Measurements from ENCODE around the gene CLCNKB. TPM values are rescaled to one million over a fixed set of nuclear protein-coding genes. Genes with fewer than 3 reads are reported as not detected.
"Not testable (repeated sequence)": the region's sequence is repeated elsewhere in the genome, so short reads cannot be mapped to it uniquely, and the experiment has no call there.

Gene CLCNKB
- total RNA-seq, 1 donor from 2014 or later: not detected

DNA sequence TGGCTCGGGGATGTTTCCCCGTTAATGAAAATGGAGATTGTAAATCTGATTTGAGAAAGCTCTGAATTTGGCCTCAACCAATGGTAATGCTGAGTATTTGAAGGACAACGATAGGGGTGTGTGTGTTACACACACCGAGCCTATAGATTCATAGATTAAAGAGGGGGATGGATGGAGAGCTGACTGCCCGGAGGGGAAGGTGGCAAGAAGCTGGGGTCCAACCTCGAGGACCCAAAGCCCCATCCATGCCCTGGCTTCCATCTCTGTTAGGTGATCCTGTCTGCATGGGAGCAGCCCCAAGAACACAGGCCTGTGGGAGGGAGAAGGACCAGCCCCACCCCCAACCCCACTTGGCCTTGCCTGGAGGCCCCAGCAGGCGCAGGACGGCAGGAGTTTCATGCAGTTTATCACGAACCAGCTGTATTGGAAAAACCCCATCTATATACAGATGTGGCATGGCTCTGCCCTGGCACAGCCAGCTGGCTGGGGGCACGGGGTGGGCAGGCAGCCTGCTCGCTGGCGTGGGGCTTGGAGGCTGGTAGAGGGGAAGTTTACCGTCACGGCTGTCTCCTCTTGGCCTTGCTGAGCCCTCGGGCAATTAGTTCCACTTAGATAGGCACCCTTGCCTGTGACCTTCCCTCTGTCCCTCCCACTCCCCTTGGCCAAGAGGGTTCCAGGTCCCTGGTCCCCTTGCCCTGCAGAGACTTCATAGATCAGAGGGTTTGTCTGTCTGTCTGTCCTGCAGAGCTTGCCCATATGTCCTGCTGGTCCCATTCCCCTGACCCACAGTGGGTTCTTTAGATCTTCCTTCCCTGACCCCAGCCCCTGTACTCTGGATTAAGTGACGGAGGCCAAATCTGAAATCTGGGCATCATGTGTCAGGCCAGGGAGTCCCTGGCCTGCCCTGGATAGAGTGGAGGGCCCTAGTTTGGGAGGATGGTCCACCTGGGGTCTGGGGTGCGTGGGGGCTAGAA lies 28.8 kb upstream of the CLCNKB start:
- DNase-seq (ENCODE audit: low read depth): no peak

DNA sequence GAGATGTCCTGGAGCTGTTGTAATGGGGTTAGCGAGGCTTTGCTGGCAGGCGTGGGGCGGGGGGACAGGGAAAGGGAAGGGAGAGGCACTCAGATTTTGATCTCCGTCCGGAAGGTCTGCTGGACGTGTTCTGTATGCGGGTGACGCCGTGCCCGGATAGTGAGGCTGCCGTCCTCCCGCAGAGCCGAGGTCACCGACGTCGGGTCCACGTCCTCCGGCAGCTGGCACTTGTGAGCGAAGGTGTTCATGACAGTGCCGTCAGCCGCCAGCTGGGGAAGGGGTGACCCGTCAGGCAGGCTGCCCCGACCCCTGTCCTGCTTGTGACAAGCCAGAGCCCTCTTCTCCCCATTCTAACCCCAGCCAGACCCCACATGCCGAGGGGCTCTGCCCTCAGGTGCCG lies 28.1 kb upstream of the CLCNKB start:
- DNase-seq (ENCODE audit: low read depth): no peak

DNA sequence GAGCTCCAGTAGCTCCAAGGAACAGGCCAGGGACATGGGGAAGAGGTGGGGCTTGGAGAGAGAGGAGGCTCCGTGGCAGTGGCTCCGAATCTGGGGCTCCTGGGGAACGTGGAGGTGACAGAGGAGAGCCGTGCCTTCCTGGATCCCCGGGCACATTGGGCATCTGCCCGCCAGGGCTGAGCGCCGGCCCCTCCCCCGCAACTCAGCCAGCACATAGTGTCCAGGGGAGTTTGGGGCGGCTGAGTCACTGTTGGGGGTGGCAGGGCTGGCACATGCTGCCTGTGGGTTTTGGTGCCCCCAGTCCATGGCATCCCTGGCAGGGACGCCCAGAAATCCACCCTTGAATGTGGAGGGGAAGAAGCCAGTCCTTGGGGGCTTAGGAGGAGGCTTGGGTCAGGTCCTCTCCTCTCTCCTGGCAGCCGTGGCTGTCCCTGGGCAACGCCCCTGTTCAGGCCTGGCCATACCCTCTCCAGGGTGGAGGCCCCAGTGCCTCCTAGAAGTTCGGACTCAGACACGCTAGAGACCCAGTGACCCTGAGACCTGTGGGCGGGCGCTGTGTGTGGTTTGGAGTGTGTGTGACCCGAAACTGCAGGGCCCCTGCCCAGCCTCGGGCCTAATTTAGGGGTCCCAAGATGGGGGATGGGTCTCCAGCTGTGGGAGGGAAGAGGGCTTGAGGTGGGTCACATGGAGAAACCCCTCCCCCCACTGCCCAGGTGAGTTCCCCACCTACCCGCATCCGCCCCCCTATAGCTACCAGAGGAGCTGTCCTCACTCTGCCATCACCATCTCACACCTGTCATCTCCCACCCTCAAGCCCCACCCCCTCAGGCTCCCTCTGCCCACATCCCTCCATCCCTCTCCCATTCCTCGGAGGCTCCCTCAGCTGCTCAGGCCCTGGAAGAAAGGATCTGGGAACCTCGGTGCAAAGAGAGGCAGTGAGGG lies 27.4 kb upstream of the CLCNKB start:
- peak; percentile 67 for DNase-seq (ENCODE audit: low read depth)

DNA sequence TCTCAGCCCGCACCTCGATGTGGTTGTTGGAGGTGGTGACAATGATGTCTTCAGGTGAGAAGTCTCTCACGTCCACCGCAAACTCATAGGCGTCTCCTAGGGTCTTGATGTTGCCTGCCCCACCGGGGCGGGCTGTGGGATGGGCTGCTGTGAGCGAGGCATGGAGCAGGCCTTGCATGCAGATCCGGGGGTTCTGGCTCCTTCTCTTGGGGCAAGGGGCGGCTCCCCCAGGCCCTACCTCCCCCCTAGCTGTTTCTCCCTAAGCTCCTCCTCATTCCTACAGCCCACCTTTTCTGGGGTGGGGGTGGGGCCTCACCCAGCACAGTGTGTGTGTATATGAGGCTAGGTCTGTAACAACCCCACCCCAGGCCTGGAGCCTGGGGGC lies 26.5 kb upstream of the CLCNKB start:
- DNase-seq (ENCODE audit: low read depth): no peak

DNA sequence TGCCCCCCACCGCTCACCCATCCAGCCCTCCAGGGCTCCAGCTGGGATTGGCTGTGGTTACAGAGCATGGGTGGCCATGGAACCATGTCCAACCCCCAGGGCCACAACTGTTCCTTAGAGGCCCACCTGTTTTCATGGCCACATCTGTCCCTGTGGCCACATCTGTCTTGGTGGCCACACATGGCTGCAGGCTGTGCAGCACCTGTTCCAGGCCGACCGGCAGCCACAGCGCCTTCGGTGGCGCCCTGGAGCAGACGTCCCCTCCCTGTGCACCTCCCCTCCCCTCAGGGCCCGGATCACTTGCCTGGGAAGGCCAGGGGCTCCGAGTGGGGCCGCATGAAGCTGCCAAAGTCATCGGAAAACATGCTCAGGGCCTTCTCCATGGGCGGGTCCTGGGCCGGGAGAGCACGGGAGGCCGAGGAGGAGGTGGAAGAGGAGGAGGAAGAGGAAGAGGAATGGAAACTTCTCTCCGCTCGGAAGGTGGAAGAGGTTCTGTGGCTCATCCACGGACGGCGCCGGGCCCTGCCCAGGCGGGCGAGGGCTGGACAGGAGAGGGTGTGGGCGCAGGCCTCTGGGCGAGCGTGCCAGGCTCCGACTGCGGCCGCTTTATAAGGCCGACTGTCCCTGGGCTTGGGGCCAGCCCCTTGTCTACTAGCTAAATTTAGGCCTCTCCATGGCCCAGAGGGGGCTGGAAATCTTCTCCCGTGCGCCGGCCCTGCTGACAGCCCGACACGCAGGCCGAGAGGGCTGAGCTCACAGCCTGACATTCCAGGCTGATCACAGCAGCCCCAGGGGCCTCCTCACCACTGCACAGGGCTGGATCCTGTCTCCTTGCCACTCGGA lies 25.9 kb upstream of the CLCNKB start, which contains the start of gene HSPB7:
HSPB7 (minus strand) TSS at position 583 of the 843 bp plus-strand sequence; CDS start at position 503, 80 bp downstream.
- DNase-seq (ENCODE audit: low read depth): peak; percentile 98

DNA sequence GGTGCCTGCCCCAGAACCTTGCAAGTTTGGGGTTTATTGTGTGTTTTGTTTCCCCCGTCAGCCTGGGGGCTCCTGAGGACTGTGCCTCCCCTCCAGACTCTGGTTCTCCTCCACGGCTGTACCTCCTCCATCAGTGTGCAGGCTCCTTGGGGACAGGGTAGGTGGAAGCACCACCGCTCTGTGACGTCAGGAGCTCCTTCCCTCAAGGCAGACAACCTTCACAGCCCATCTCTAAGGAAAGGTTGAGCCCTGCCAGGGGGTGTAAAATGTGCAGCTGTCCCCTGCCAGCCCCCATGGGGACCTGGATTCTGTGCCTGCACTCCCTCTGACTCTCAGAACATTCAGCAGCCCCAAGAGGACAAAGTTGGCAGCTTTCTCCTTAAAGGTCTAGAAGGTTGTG lies 25.3 kb upstream of the CLCNKB start:
- peak; percentile 38 for DNase-seq (ENCODE audit: low read depth)

DNA sequence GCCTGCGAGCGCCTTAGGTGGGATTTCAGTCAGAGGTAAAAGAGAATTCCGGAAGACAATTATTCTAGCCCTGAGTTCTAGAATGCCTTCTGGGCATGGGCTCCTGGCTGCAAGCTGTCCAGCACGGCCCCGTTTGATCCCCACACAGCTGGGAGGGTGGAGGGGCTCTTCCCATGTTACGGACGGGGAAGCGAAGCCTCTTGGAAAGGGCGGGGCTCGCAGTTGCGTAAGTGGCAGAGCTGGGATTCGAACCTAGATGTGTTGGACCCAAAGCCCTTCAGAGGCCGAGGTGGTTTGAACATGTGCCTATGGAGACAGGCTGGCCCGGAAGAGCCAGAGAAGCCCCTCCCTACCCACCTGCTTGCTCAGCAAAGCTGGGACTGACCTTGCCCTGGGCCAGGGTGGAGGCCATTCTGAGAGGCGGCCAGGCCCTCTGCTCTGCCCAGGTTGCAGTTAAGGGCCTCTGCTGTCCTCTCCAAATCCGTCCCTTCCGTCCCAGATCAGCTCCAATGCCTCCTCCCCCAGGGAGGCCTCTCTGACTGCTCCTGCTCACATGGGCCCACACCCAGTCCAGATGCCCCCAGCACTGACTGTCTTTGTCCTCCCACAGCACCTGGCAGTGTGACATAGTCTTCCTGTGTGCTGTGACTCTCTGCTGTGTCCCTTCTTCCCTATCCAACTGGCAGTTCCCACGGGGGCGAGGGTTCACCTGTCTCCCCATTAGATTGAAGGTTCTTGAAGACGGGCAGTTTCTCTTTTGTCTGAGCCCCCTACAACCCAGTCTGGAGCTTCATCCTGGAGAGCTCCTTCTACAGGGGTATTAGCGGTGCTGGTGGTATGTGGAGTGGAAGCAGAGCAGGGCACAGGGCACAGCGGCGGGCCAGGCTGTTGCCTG lies 24.6 kb upstream of the CLCNKB start:
- DNase-seq (ENCODE audit: low read depth): peak; percentile 64

DNA sequence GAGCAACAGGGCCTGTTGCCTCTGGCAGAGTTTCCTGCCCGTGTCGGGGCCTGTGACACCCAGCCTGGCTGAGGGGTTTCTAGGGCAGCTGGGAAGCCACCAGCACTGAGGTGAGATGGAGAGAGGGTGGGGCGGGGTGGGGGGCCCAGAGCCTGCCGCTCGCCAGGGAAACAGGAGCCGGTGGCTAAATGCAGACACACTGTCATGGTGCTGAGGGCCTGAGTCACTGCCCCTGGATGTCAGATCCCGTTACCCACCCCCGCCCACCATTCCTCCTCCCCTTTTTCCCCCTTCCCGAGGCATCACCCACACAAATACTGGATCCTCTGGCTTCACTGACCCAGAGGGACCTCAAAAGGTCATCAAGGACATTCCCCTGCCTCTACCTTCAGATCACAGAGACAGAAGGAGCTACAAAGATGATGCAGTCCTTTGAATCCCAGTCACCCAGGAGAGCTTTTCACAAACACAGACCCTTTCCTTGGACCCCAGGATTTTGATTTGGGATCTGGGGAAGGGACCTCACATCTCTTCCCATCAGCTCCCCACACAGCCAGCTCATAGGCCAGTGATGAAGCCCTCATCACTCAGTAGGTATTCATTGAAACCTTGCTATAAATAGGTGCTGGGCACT lies 23.8 kb upstream of the CLCNKB start:
- DNase-seq (ENCODE audit: low read depth): peak; percentile 84

DNA sequence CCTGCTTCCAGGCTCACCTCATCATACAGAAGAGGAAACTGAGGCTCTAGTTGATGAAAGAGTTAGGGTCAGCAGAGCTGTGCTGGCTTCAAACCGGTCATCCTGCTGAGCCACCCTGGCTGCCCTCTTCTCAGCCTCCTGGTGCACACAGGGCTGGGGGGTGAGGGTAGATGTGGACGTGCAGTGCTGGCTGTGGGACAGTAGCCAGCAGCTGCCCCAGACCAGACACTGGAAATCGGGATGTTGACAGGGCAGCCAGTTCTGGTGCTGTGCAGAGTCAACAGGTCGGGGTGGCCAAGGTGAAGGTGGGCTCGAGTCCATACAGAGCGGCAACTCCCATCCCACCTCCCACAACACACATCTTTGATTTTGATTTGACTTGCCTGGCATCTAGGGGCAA lies 23.3 kb upstream of the CLCNKB start:
- no peak for DNase-seq (ENCODE audit: low read depth)

DNA sequence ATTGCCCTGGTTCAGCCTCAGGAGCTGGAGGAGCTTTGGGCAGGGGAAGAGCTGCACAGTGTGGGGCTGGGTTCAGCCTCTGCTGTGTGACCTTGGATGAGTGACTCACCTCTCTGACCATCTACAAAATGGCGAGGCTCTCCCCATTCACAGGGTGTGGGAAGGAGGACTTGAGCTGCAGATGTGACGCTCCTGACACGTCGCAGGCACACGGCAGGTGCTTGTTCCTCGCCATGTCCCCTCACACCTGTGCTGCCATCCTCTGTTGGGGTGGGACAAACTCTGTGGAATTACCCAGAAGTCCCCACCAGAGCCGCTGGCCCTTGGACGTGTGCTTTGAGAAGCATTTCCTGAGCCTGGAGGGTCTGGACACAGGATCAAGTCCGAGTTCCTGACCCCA lies 22.7 kb upstream of the CLCNKB start:
- not testable (repeated sequence) for DNase-seq (ENCODE audit: low read depth)

DNA sequence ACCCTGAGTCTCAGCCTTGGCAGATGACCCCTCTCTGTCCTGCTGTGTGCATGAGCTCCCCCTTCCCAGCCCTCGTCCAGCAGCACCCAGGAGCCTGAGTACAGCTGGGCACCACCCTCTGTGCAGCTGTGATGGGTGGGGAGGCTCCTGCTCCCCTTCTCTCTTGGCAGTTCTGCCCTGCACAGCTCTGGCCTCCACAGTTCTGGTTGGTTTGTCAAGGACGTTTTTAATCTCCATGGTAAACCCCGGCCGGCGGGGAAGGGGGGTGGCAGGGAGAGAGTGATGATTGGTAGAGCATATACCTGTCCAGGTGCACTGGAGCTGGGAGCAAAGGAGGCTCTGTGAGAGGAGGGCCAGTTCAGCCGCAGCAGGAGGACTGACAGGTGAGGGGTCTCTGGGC lies 21.9 kb upstream of the CLCNKB start, which contains the start of gene CLCNKA:
CLCNKA (plus strand) TSS at position 356 of the 400 bp plus-strand sequence. CDS start 584 bp downstream, outside the sequence.
- DNase-seq (ENCODE audit: low read depth): no peak

DNA sequence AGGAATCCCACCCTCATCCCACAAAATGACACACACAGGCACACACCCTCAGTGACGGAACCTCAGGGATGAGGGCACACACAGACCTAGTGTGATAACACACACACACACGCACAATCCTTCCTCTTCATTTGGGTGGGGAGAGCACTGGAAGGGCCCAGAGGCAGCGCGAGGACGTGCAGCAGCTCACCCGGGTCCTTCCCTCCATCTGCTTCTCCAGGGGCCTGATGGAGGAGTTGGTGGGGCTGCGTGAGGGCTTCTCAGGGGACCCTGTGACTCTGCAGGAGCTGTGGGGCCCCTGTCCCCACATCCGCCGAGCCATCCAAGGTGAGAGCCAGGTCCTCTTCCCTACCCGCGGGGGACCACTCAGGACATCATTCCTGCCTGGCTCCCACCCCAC lies 21.2 kb upstream of the CLCNKB start:
- DNase-seq (ENCODE audit: low read depth): no peak

DNA sequence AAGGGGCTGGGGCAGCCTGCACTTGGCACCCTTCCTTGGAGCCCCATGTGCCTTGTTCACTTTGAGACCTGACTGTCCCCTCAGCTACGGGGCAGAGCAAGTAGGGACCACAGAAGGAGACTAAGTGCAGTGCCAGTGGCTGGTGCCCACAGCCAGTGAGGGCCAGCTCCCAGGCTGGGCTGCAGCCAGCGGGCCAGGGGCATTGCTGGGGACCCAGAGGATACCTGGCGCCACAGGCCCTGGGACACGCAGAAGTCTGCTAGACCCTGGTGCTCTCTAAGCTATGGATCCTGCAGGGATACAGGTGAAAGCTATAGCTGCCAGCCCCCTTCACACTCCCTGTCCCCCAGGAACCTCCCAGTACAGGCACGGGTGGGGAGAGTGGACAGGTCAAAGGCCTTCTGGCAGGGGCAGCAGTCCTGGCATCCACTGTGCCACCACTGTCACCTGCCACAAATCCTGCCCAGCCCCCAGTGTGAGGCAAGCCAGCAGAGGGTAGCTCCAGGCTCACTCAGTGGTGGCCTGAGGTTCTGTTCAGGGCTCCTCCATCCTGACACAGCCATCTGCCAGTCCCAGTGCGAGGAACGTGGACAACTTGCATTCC lies 20.4 kb upstream of the CLCNKB start:
- no peak for DNase-seq (ENCODE audit: low read depth)

DNA sequence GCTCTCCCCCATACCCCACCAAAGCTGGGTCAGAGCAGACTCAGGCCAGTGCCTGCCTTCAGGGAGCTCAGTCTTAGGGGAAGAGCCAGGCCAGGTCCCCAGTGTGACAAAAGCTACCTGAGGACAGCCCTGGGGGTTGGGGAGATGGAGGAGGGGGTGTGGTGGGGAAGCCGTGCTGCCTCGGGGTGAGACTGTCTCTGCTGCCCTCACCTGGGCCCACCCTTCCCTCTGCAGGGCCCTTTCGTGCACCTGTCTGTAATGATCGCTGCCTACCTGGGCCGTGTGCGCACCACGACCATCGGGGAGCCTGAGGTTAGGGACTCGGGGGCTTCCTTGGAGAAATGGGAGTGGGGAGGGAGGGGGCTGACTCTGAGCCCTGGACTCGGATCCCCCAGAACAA lies 17.3 kb upstream of the CLCNKB start:
- DNase-seq (ENCODE audit: low read depth): not testable (repeated sequence)

DNA sequence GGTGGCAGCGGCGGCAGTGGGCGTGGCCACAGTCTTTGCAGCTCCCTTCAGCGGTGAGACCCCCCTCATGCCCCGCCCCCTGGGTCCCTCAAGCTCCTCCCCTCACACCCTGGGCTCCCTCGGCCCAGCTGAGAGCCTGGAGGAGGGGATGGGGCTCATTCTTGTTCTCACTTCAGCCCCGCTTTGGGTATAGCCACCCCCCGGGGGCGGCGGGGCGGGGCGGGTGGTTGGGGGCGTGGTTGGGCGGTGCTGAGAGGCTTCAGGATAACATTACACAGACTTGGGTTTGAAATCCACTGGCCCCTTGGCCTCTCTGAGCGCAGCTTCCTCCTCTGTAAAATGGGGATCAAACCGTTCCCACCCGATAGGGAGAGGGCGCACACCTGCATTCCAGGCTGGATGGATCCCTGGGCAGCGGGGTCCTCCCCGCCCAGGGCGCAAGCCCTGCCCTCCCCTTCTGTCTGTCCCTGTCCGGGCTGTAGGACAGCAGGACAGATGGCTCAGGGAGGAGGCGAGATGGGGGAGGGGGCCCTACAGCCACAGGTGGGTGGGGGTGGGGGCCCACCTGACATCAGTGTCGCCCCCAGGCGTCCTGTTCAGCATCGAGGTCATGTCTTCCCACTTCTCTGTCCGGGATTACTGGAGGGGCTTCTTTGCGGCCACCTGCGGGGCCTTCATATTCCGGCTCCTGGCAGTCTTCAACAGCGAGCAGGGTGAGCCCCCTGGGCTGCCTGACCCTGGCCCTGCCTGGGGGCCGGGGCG lies 16.7 kb upstream of the CLCNKB start:
- no peak for DNase-seq (ENCODE audit: low read depth)

DNA sequence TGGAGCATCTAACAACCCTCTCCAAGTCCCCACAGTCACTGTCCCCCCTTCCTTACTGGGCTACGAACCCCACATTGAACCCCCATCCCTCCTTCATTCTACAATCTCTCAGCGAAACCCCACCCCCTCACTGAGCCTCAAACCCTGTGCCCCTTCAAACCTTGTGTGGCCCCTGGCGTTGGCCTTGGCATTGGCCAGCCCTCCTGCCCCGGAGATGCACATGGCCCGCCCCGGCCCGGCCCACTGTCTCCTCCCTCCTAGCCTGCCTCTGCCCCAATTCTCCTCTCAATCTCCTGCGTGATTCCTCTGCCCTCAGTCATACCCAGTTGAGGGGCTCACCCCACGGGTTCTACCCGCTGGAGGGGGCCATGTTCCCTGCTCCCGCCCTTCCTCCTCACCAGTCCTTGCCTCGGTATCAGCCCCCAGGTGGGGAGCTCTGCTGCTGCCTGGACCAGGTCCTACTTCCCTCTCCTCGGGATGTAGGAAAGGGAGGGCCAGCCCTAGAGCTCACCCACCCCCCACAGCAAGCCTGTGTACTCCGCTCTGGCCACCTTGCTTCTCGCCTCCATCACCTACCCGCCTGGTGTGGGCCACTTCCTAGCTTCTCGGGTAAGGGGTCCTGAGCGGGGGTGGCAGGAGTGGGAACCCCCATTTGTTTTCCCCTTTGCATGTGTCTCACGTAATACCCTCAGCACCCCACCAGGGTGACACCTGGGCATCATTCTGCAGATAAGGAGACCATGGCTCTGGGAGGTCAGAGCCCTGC lies 15.2 kb upstream of the CLCNKB start:
- DNase-seq (ENCODE audit: low read depth): no peak

DNA sequence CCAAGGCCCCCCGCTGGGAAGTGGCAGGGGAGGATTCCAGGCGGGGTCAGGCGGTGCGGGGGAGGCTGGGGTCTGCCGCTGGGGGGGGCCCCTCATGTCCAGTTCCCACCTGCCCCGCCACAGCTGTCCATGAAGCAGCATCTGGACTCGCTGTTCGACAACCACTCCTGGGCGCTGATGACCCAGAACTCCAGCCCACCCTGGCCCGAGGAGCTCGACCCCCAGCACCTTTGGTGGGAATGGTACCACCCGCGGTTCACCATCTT lies 14.6 kb upstream of the CLCNKB start:
- DNase-seq (ENCODE audit: low read depth): not testable (repeated sequence)

DNA sequence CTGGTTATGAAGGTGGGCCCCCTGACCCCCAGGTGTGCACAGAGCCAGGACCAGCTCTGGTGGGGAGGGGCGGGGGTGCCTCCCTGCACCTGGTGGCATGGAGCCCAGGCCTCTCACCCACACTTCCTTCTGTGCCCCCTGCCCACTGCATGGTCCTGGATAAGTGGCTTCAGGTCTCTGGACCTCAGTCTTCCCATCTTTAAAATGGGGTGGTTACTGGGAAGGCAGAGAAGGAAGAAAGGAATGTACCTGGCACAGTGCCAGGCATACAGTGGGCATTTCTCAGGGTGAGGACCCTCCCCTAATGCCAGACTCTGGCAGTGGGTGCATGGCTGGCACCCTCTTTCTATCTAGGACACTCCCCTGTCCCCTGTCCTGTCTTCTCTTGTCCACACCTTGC lies 14.3 kb upstream of the CLCNKB start:
- no peak for DNase-seq (ENCODE audit: low read depth)

Data from myocyte (in vitro differentiated cells).